ENCODE results near the gene ARAP1.

Gene ARAP1

DNA sequence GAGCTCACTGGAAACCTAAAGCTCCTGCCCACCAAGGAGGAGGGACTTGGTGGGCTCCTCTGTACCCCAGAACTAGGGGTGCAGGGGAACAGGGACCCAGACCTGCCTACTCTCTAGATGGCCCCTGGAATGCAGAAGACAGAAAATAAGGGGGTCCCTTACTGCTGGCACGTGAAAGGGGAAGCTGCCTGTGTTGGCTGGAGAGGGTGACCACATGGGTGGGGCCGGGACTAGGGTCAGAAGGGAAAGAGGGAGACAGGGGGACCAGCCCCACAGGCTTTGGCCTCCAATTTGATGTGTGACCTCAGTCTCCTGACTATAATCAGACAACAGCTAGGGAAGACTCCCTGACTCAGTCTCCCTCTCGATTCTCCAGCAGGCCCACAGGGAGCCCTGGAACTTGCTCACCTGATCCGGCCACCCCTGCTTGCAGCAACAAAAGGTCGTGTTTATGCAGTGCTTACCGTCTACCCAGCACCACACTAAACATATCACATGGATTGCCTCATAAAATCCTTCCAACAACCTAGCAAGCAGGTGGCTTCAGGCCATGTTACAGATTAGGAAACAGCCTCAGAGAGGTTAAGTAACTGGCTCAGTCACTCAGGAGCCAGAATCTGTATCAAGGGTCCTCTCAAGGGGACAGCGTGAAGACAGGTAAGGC lies 10.2 kb downstream of the ARAP1 start:
- DNase-seq: no peak

DNA sequence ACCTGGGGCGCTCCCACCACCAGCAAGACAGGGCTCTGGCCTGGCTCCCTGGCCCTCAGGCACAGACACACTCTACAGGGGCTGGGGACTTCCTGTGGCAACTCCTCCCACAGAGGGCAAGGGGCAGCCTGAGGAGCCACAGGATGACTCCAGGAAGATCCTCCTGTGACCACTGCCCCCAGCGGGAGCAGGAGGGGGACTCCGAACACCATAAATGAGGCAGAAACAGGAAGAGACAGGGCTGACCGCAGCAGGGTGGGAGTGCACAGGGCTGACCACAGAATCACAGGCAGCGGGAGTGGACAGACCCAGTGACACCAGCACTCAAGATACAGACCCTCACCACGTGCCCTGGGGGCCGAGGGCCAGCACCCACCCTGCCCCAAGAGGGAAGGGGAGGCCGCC lies 10.8 kb downstream of the ARAP1 start:
- peak; percentile 82 for DNase-seq

DNA sequence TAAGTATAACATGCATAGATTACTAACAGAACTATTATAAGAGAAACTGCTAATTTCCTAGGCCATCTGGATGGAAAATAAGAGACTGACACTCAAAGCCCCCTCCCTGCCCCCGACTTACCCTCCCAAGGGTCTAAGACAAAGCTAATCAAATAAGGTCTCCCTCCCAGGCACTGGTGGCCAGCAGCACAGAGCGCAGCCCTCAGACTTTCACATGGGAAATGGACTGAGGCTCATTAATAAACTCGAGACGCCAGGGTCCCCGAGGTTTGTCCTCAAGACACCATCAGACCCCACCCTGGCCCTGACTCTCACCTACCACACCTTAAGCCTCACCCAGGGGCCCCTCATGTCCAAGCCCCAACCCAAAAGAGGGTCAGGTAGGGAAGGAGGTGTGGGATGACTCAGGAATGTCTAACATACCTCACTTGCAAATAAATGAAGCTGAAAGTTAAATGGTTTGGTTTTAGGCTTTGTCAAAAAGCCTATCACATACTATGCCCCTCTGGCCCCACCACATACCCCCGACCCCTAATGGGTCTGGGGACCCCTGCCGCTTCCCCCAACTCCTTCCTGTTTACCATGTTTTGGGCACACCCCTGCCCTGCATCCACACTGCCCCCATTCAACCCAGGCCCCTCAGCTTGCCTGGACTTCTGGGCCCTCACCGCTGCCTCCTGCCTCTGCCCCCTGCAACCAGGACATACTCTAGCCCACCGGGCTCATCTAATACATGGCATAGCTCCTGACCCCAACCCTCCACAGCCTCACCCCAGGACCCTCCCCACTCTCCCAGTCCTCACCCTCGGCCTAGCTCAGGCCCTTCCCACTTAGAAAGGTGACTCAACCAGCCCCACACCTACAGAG lies 11.4 kb downstream of the ARAP1 start:
- DNase-seq: no peak

DNA sequence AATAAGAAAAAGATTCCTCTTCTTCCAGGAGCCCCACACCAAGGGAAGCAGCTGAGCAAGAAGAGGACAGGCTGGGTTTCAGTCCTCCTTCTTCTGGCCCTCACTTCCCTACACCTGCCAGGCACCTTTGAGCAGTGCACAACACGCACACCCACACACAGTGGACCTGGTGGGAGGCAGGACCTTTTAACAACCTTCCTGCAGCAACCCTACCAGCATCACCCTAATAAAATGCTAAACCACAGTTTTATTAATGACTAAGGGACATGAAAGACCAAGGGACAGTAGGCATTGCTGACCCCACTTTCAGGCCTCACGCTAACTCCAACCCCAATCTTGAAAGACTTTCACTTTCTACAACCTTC lies 12.2 kb downstream of the ARAP1 start:
- no peak for DNase-seq

DNA sequence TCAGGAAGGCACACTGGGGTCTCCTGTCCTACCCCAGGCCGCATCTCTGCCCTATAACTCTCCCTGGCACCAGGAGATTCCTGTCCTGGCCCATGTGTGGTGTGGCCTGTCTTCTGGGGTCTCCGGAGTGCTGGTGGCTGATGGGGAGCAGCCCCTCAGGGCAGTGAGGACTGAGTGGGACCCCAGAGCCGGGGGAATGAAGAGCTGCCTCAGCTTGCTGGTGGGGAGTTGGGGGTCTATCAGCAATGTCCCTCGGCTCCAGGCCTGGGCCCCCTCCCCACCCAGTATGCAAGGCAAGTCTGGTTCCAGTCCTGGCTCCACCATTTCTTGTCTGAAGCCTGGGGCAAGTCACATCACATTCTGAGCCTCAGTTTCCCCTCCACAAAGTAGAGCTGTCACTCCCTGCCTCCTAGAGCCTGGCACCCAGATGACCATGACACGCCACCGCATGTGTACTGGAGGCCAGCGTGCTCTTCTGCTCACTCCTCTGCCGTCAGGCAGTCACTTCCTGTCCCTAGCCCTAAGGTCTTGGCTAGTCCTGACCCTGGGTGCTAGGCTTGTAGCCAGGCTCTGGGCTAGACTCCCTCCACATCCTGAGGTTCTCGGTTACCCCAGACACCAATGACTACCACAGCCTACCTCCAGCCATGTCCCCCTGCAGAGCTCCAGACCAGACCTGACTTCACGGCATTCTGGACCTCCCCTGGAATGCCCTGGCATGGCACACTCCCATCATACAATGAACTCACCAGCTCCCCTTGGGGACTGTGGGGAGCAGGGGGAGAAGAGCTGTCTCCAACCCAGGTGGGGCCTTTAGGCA lies 12.8 kb downstream of the ARAP1 start:
- DNase-seq: peak; percentile 73

DNA sequence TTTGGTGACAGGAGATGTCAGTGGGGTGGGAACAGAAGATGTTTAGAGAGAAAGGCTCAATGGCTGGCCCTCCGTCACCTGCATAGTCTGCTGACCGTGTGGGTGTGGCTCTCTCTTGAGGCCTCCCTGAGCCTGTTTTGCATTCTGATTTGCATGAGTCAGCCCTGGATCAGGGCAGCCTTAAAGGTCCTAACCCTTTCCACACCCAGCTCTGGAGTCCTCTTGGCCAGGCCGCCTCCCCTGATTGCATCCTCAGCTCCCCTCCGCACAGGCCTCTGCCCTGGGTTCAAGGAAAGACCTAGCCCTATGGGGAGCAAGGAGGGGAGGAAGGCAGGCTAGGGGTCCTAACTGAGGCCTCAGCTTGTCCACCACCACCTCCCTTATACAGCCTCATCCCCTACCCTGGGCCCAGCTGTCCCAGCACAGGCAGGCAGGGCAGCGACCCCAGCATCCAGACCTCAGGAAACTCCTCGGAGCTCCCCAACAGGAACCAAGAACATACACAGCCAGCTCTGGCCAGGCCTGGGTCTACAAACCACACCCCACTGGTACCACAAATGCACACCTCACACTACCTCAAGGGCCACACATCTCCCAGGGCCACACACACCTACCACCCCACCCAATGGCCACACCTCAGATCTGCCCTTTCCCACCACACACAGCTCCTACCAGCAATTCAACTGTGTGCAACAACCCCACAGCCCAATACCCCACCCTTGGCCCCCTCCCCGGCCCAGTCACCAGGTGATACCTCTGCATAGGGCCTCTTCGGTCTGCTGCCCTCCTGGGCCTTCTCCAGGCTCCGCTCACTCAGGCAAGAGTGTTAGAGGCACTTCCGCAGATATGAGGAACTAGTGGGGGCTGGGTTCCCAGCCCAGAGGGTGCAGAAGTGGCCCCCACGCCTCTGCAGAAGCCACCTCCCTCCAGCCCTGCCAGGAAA lies 13.7 kb downstream of the ARAP1 start:
- DNase-seq: peak; percentile 90

DNA sequence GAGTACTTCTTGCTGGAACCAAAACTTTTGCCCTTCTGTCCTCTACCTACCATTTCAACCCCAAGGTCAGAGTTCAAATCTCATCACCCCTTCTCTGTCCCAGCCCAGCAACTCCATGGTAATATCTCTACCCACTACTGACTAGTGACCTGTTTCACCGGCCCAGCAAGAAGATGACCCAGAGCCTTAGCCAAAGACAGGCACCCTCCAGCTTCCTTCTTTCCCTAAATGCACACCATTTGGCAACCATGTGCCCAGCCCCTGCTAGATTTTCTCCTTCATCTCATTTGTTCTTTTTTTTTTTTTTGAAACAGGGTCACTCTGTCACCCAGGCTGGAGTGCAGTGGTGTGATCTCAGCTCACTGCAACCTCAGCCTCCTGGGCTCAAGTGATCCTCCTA lies 14.9 kb downstream of the ARAP1 start:
- DNase-seq: no peak

DNA sequence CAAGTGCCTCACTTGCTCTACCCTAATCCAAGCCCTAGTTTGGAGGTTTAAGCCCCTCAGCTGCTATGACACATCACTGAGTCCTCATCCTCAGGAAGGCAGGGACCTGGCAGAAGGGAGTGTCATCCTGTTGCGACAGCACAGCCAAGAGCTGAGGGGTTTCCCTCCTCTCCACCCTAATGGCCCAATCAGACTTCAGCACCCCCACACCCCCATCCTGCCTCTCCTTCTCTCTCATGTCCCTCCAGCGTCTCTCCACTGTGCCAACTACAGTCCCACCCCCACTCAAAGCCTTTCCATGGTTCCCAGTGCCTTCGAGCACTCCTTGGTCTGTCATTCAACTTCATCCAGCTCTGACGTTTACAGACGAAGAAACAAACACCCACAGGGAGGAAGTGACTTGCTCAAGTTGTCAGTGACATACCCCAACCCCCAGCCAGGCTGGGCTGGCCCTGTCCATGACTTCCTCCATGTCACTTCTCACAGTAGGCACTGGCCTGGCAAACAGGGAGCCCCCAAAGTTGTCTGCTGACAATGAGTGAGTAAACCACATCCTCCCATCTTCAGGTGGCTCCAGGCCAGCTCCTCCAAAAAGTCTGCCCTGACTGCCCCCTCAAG lies 15.6 kb downstream of the ARAP1 start:
- peak; percentile 95 for DNase-seq

DNA sequence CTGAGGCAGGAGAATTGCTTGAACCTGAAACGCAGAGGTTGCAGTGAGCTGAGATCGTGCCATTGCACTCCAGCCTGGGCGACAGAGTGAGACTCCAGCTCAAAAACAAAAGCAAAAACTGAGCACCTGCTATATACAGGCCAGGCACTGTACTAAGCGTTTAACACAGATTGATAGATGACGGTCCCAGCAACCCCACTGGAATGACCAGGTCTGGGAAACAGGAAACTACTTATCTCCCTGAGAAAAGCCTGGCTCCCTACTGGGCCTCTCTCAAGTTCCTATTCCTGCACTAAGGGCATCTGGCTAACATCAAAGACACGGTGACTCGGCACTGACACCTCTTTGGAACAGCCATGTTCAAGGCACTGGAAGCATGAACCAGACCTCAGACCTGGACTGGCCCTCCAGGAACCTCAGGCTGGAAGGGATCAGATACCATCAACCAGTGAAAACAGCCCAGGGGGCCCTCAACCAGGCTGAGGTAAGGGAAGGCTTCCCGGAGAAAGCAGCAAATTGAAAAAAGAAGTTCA lies 16.6 kb downstream of the ARAP1 start:
- peak; percentile 58 for DNase-seq

DNA sequence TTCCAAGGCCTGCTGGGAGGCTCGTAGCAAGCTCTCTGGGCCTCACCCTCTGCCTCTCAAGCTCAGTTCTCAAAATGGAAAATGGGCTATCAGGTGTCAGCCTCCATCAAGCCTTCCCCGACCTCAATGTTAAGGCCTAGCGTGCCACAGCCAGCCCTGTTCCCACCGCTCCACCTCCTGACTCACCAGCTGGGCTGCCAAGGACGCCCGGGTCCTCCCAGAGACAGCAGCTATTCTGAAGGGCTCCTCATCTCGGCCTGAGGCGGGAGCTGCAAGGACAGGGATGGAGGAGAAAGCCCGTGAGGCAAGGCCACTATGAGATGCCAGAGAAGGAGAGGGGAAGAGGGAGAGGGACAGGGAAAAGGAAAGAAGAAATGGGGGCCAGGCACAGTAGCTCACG lies 19.9 kb downstream of the ARAP1 start:
- no peak for DNase-seq

DNA sequence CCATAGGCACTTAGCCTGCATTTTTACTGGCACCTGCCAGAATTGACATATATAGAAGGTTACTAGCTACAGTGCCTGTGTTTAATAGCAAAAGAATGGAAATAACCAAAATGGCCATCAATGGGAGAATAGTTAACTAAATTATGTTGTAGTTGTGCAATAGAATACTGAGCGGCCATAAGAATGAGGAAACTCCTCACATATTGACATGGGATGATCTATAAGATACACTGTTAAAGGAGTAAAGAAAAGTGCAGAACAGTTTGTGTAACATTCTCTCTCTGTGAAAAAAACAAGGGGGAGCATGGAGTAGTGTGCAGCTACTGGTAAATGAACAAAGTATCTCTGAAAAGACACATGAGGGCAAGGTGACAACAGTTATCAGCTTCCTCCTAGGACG lies 21.5 kb downstream of the ARAP1 start:
- no peak for DNase-seq

DNA sequence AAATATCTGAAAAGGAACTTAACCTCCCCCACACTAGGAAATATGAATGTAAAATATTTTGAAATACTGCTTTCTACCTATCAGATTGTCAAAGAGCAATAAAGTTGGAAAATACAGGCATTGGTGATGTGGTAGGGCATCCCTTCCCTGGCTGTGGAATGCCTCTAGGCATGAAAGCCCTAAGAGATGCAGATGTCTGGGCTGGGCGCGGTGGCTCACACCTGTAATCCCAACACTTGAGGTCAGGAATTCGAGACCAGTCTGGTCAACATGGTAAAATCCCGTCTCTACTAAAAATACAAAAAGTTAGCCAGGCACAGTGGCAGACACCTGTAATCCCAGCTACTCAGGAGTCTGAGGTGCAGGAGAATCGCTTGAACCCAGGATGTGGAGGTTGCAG lies 22.0 kb downstream of the ARAP1 start:
- no peak for DNase-seq

DNA sequence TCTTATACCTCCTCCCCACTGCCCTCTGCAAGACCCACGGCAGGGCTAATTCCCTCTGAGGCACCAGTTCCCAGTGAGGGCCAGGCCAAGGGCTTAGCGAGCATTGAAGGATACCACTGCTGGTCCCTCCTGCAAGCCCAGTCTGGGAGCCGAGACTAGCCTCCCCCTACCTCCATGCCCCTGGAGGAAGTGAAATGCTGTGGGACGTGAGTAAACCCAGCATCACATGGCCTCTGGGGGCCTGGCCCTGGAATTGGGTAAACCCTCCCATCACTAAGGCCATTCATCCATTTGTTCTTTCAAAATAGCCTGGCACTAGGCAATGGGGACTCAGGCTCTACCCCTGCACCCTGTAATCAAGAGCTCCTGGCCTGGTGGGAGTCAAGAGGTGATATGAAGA lies 24.7 kb downstream of the ARAP1 start:
- peak; percentile 77 for DNase-seq

DNA sequence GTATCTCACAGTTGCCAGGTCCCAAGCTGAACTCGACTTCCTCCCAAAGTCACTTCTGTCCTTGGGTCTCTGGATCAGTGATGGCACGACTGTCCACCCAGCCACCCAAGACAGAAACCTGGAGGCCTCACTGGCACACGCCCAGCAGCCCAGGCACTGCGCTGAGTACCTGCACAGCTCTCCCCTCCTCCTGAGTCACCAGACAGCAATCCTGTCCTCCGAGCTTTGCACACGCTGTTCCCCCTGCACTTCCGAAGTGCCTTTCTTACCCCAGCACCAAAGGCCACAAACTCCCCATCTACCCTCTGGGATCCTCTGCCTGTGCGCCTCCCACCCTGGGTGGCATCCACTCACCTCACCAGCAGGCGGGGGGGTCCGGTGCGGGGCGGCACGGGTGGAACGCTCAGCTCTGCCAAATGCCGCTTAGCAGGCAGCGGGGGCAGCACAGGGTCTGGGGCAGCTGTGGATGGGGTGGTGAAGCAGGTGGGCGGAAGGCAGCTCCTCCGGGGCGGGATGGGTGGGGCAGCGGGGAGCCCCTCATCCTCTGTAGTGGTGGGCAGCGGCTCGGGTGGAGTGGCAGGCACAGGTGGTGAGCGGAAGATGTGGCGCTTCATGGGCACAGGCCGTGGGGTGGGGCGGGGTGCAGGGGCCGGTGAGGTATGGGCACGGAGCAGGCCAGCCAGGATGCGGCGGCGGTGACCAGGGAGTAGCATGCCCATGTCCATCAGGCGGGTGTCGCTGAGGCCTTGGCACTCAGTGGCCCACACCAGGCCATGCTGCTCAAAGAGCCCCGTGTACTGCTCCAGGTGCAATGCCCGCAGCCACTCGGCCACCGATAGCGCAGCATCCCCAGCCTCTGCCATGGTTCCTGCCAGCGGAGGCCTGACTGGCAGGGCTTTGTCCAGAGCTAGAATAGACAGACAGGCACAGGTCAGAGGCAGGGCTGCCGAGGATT lies 25.7 kb downstream of the ARAP1 start:
- no peak for DNase-seq

DNA sequence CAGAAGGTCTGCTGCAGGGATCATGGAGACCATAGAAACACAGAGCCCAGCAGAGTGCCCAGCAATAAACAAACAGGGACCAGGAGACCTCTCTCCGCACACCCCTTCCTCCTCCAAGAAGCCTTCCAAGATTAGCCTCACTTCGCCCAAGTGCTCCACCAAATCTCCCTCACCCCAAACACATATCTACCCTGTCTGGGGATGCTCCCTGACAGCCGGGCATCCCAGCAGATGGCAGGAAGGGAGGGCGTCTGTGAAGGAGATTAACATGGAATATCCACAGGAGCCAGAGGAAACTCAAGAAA lies 26.5 kb downstream of the ARAP1 start:
- DNase-seq: no peak

DNA sequence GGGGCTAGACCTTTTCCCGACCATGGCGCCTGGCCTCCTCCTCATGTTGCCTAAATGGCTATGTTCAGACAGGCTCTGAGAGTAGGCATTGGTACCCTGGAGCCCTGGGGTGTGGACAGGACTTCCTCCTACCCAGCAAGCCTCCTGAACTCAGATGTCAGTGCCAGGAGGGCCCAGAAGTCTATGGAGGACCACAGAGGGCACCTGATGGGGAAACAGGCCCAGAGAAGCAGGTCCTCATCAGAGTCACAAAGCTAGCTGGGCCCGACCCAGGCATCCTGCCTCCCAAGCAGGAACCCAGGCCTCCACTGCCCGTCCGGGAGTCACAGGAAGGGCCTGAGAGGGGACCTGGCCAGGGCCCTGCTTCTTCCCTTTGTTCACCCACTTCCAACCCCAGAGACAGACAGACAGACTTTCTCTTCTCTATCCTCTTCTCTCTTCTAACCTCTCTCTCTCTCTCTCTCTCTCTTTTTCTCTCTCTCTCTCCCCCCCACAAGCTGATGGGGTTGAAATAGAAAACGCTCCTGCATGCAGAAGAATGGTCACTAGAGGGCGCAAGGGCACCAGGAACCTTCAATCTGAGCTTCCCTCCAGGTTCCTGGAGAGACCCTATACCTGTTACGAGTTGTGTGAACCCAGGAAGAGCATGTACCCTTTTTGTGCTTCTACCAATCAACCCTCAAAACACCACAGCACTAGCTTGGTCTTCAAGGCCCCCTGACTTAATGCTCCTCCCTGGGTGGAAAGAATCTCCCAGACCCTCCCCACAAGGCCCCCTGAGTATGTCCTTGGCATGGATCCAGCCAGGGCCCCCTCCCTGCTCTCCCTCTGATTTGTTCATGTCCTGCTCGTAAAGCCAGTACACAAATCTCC lies 27.1 kb downstream of the ARAP1 start:
- DNase-seq: peak; percentile 83

DNA sequence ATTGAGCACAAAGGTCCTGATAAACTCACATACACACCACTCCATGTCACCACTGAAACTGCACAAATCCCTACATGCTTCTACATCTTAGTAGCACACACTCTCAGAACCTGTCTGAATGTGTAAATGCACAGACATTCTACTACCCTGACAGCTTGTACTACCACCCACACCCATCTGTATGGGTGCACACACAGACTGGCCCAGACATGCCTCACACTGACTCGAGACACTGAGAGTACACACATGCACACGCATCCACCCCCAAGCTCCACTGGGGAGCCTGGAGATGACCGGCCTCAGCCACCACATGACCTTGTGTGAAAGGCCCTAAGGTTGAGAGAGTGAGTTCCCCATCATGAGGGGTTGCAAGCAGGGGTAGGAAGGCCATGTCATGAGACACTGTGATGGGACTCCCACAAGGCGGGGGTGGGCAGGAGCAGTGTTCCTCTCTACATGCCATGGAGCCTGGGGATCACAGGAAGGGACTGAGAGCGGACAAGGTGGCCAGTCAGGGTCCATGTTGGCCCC lies 28.1 kb downstream of the ARAP1 start:
- DNase-seq: peak; percentile 55

DNA sequence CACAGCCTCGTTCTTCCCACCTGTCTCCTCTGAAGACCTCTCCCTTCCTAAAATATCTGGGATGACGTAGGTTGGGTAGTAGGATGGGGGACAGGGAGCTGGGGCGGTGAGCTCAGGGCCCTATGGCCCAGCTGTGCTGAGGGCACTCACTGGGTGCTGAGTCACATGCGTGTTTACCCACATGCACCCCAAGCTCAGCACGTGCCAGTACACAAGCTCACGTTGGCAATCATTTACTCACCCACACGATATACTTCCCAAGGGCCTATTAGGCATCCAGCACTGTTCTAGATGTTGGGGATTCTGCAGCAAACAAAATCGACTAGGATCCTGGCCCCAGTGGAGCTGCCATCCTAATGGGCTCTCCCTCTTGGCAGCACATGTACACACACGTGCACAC lies 28.7 kb downstream of the ARAP1 start:
- DNase-seq: no peak

DNA sequence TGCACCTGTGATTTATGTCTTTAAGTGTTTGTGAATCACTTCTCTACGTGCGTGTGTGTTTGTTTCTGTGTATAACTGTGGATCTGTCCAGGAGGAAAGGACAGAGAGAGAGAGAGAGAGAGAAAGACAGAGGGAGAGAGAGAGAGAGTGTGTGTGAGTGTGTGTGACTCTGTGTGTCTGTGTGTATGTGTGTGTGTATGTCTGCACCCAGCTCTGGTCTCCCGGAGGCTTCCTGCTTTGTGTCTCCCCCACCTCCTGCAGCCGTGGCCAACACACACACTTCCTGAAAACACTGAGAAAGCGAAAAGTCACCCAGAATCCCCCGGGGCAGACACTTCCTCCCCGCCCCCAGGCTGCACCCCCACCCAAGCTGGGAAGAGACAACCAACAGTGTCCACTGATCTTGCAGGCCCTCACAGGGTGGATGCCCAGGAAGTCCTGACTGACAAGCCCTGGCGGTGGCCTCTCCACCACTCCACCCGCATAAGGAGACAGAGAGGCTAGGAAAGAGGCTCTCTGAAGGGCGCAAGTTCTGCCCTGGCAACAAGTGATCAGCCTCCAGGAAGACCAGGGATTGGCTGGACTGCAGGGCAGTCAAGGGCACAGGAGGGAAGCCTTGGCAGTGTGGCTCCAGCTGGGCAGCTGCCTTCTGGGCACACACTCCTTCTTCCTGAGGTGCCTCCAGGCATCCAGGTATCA lies 30.0 kb downstream of the ARAP1 start:
- peak; percentile 96 for DNase-seq
